Osteoblast (primary cell): ENCODE measurements around the gene TPO. TPM values are rescaled to one million over a fixed set of nuclear protein-coding genes. Genes with fewer than 3 reads are reported as not detected.

ENCODE experiments used
- DNase-seq: peaks from one replicate; pipeline ENCODE4 v3.0.0; 2011; ENCODE audit warnings: low spot score, mixed read lengths; ENCODE audit not compliant: insufficient read length; ENCODE audit errors: missing footprints
- H2AFZ ChIP-seq: 2 replicates; pipeline ENCODE4 v1.6.0; 2011; ENCODE audit warnings: mild to moderate bottlenecking, low read length
- H3K27ac ChIP-seq: 2 replicates; pipeline ENCODE4 v1.5.1; 2011; ENCODE audit warnings: mild to moderate bottlenecking, low read depth, low read length, moderate library complexity
- H3K27me3 ChIP-seq: 2 replicates; pipeline ENCODE4 v1.6.0; 2012; ENCODE audit warnings: mild to moderate bottlenecking, control low read depth, inconsistent platforms, low read length, moderate library complexity; ENCODE audit not compliant: insufficient read depth
- H3K36me3 ChIP-seq: 2 replicates; pipeline ENCODE4 v1.5.1; 2011; ENCODE audit warnings: mild to moderate bottlenecking, low read length, control low read depth, moderate library complexity; ENCODE audit not compliant: insufficient read depth
- H3K4me1 ChIP-seq: 2 replicates; pipeline ENCODE4 v1.5.1; 2011; ENCODE audit warnings: mild to moderate bottlenecking, low read length, control low read depth, moderate library complexity; ENCODE audit not compliant: insufficient read depth
- H3K4me2 ChIP-seq: 2 replicates; pipeline ENCODE4 v1.6.0; 2011; ENCODE audit warnings: mild to moderate bottlenecking, low read length; ENCODE audit not compliant: insufficient read depth
- H3K4me3 ChIP-seq: fragments of 200-600 bp; sonication (generic); 3 replicates; pipeline ENCODE4 v1.5.1; 2012; ENCODE audit warnings: mild to moderate bottlenecking, low read length, inconsistent platforms; ENCODE audit not compliant: insufficient read depth
- H3K79me2 ChIP-seq: 2 replicates; pipeline ENCODE4 v1.6.0; 2012; ENCODE audit warnings: mild to moderate bottlenecking, low read length, control low read depth, inconsistent platforms; ENCODE audit not compliant: insufficient read depth
- H3K9me3 ChIP-seq: 2 replicates; pipeline ENCODE4 v1.5.1; 2011; ENCODE audit warnings: low read depth, low read length, control low read depth
- H4K20me1 ChIP-seq: 2 replicates; pipeline ENCODE4 v1.6.0; 2012; ENCODE audit warnings: mild to moderate bottlenecking, low read length, control low read depth; ENCODE audit not compliant: insufficient read depth
- total RNA-seq: library from RNA; depleted of rRNA; stranded (reverse); fragments of >200 nt; gene quantifications from 2 replicates; pipeline ENCODE4 v1.2.3, GENCODE V29; 2012
- TF ChIP-seq, protein P1 (sequence below): IDR thresholded peaks from 2 replicates; pipeline ENCODE4 v1.5.1; 2011; ENCODE audit warnings: mild to moderate bottlenecking, low read depth, low read length, moderate library complexity; ENCODE audit errors: extremely low read depth

Gene TPO
- total RNA-seq, 1 donor = not detected

- TF ChIP-seq, protein P1, sequence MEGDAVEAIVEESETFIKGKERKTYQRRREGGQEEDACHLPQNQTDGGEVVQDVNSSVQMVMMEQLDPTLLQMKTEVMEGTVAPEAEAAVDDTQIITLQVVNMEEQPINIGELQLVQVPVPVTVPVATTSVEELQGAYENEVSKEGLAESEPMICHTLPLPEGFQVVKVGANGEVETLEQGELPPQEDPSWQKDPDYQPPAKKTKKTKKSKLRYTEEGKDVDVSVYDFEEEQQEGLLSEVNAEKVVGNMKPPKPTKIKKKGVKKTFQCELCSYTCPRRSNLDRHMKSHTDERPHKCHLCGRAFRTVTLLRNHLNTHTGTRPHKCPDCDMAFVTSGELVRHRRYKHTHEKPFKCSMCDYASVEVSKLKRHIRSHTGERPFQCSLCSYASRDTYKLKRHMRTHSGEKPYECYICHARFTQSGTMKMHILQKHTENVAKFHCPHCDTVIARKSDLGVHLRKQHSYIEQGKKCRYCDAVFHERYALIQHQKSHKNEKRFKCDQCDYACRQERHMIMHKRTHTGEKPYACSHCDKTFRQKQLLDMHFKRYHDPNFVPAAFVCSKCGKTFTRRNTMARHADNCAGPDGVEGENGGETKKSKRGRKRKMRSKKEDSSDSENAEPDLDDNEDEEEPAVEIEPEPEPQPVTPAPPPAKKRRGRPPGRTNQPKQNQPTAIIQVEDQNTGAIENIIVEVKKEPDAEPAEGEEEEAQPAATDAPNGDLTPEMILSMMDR = no peak
- no peak for DNase-seq
- H3K79me2 ChIP-seq = no peaks in the 10 kb centered on the region
- H4K20me1 ChIP-seq = no peaks in the 10 kb centered on the region
- H3K4me2 ChIP-seq = no peak overlapping the region
- H3K27me3 ChIP-seq = no peaks in the 10 kb centered on the region
- no peaks in the 10 kb centered on the region for H3K36me3 ChIP-seq
- no peaks in the 10 kb centered on the region for H3K9me3 ChIP-seq
- H3K4me3 ChIP-seq = no peak overlapping the region
- no peak overlapping the region for H2AFZ ChIP-seq
- H3K4me1 ChIP-seq = no peaks in the 10 kb centered on the region
- no peak overlapping the region for H3K27ac ChIP-seq
Observed at GRCh38 chr2:1518331-1518803, 105.1 kb downstream of the TPO start.

- no peak overlapping the region for H3K27ac ChIP-seq
- TF ChIP-seq, protein P1 = no peak
- no peak for DNase-seq
Observed at GRCh38 chr2:1518867-1519530, 105.7 kb downstream of the TPO start.

GRCh38 chr2:1521191-1521877 is 108.1 kb downstream of the TPO start:
- no peak overlapping the region for H3K4me3 ChIP-seq
- TF ChIP-seq, protein P1 = no peak
- DNase-seq = peak; percentile 66
- no peak overlapping the region for H3K27ac ChIP-seq
- no peak overlapping the region for H3K4me2 ChIP-seq
- no peaks in the 10 kb centered on the region for H3K36me3 ChIP-seq
- H2AFZ ChIP-seq = no peak overlapping the region
- H4K20me1 ChIP-seq = no peaks in the 10 kb centered on the region
- H3K27me3 ChIP-seq = no peaks in the 10 kb centered on the region
- H3K9me3 ChIP-seq = no peaks in the 10 kb centered on the region
- H3K4me1 ChIP-seq = no peaks in the 10 kb centered on the region
- no peaks in the 10 kb centered on the region for H3K79me2 ChIP-seq

More at GRCh38 chr2:1518867-1519530, 105.7 kb downstream of the TPO start:
- Histone ChIP-seq H3K9me3 (no peaks in the 10 kb centered on the region), H2AFZ (no peak overlapping the region), H3K79me2 (no peaks in the 10 kb centered on the region), H3K4me2 (no peak overlapping the region), H3K4me1 (no peaks in the 10 kb centered on the region), H3K36me3 (no peaks in the 10 kb centered on the region), H3K27me3 (no peaks in the 10 kb centered on the region), H3K4me3 (no peak overlapping the region), H4K20me1 (no peaks in the 10 kb centered on the region)
